GM21737 (cell line): ENCODE measurements around the gene IL1RAPL2.

Experiments used
- ATAC-seq: cut with Tn5 transposase; IDR thresholded peaks from one replicate; pipeline ENCODE4 v1.9.1; 2021; ENCODE audit warnings: mild to moderate bottlenecking, moderate library complexity; ENCODE audit not compliant: unreplicated experiment

Gene IL1RAPL2

GRCh38 chrX:105543283-105543682, 977.3 kb downstream of the IL1RAPL2 start:
- ATAC-seq = no peak

- ATAC-seq = no peak
Observed at GRCh38 chrX:105550043-105550663, 984.2 kb downstream of the IL1RAPL2 start.

GRCh38 chrX:105552395-105552794, 986.4 kb downstream of the IL1RAPL2 start:
- ATAC-seq = no peak

GRCh38 chrX:105553118-105553517, 987.1 kb downstream of the IL1RAPL2 start:
- no peak for ATAC-seq

GRCh38 chrX:105564501-105564900, 998.5 kb downstream of the IL1RAPL2 start:
- no peak for ATAC-seq

- no peak for ATAC-seq
Observed at GRCh38 chrX:105565856-105566255, 999.9 kb downstream of the IL1RAPL2 start.

GRCh38 chrX:105567082-105567481, 1001.1 kb downstream of the IL1RAPL2 start:
- ATAC-seq = no peak

- ATAC-seq = no peak
Observed at GRCh38 chrX:105608745-105609144, 1042.7 kb downstream of the IL1RAPL2 start.

GRCh38 chrX:105609530-105609929, 1043.5 kb downstream of the IL1RAPL2 start:
- no peak for ATAC-seq

GRCh38 chrX:105610411-105610810, 1044.4 kb downstream of the IL1RAPL2 start:
- ATAC-seq = no peak

GRCh38 chrX:105618393-105619101, 1052.5 kb downstream of the IL1RAPL2 start:
- ATAC-seq = no peak

- no peak for ATAC-seq
Observed at GRCh38 chrX:105634180-105634579, 1068.2 kb downstream of the IL1RAPL2 start.

- ATAC-seq = no peak
Observed at GRCh38 chrX:105635794-105636193, 1069.8 kb downstream of the IL1RAPL2 start.

- no peak for ATAC-seq
Observed at GRCh38 chrX:105636667-105637066, 1070.7 kb downstream of the IL1RAPL2 start.

- ATAC-seq = no peak
Observed at GRCh38 chrX:105645667-105646357, 1079.8 kb downstream of the IL1RAPL2 start.

- no peak for ATAC-seq
Observed at GRCh38 chrX:105646592-105647372, 1080.8 kb downstream of the IL1RAPL2 start.

- ATAC-seq = no peak
Observed at GRCh38 chrX:105647749-105648148, 1081.8 kb downstream of the IL1RAPL2 start.

- ATAC-seq = no peak
Observed at GRCh38 chrX:105648732-105649131, 1082.7 kb downstream of the IL1RAPL2 start.

- no peak for ATAC-seq
Observed at GRCh38 chrX:105650577-105650976, 1084.6 kb downstream of the IL1RAPL2 start.

- ATAC-seq = no peak
Observed at GRCh38 chrX:105650986-105651385, 1085.0 kb downstream of the IL1RAPL2 start.

GRCh38 chrX:105653891-105654290, 1087.9 kb downstream of the IL1RAPL2 start:
- ATAC-seq = no peak
